ENCODE measurements around the gene MORN5.
A peak's percentile ranks its signal among the peaks of the same experiment; 100 is the strongest.

The MORN5 gene

DNA sequence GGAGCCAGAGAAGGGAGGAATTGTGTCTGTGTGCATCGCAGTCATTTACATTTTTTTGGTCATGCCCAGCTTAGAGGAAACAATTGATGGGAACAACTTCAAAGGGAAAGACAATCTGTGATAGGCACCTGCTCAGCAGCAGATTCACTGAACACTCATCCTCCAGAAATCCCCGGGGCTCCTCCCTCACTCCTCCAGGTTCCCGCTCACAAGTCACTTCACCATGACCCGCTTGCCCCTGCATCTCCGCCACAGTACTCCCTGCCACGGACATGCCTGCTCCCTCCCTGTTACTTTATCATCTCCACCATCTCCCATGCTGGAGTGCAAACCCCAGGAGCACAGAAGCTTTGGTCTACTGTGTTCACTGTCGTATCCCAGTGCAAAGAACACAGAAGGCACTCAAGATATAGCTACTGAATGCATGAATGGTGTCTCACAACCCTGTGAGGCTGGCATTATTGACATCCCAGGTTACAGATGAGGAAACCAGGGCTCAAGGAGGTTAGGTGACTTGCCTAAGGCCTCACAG, 52.8 kb downstream of the MORN5 start:
- no peak for DNase-seq (ENCODE audit: insufficient read length)
- no peak for FAIRE-seq
- no peak for TF ChIP-seq TAF1 (IDR thresholded peaks at IDR 0.05; ENCODE audit: borderline replicate concordance, low read depth, low read length)
- no peak for TF ChIP-seq POLR2AphosphoS5 (IDR thresholded peaks at IDR 0.05; ENCODE audit: low read depth, low read length)
- TF ChIP-seq POLR2A (IDR thresholded peaks at IDR 0.05; ENCODE audit: low read depth, low read length): no peak

GRCh38 chr9:122213102-122213588, 53.4 kb downstream of the MORN5 start:
- FAIRE-seq (no peak), DNase-seq (ENCODE audit: insufficient read length) (no peak)
- no peak for TF ChIP-seq POLR2A (IDR thresholded peaks at IDR 0.05; ENCODE audit: low read depth, low read length)
- no peak for TF ChIP-seq POLR2AphosphoS5 (IDR thresholded peaks at IDR 0.05; ENCODE audit: low read depth, low read length)
- TF ChIP-seq TAF1 (IDR thresholded peaks at IDR 0.05; ENCODE audit: borderline replicate concordance, low read depth, low read length): no peak

DNA sequence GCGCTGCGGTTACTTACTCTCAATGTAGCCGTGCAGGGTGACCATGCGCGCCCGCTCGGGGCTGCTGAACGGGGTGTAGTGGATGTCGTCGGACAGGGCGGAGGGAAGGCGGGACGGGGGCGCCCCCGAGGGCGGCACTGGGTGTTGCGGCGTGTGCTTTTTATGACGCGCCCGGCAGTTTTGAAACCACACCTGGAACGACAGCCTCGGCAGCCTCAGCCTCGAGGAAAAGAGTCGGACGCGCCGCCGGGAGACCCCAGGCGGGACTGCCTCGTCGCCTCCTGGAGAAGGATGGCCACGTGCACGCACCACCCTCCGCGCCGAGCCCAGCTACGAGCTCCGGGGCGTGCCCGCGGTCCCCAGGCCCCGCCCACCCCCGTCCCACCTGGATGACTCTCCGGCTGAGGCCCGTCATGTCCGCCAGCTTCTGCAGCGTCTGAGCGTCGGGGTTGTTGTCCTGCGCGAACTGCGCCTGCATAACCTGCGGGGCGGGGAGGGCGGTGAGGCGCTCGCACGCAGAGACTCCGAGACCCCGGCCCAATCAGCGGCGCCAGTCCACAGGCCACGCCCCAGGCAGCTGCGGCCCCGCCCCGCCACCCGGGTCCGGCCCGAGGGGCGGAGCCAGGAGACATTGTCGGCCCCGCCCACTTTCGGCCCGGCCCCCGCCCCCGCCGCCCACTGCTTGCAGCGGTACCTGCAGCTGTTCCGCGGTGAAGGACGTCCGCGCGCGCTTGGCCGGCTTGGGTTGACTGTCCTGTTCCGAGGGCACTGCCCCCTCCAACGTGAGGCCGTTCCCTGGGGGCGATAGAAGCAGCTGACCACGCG, 54.1 kb downstream of the MORN5 start:
- FAIRE-seq: no peak
- peak; percentile 71 for DNase-seq (ENCODE audit: insufficient read length)
- no peak for TF ChIP-seq POLR2AphosphoS5 (IDR thresholded peaks at IDR 0.05; ENCODE audit: low read depth, low read length)
- no peak for TF ChIP-seq TAF1 (IDR thresholded peaks at IDR 0.05; ENCODE audit: borderline replicate concordance, low read depth, low read length)
- TF ChIP-seq POLR2A (IDR thresholded peaks at IDR 0.05; ENCODE audit: low read depth, low read length): no peak

DNA sequence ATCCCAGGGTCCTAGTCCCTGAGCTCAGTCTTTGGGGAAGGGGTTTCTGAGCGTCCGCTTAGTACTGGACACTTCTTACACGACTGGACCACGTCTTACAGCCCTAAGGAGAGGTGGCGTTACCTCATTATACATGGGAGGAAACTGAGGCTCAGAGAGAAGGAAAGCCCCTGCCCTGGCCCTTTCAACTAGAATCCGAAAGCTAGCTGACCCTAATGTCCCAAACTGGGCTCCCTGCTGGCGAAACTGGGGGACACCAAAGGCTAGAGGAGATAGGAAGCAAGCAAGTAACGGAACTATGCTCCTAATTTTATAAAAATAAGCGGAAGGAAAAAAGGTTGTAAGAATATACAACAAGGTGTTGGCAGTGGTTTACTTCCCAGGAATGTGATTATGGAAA, 54.8 kb downstream of the MORN5 start:
- FAIRE-seq (no peak), DNase-seq (ENCODE audit: insufficient read length) (no peak)
- no peak for TF ChIP-seq TAF1 (IDR thresholded peaks at IDR 0.05; ENCODE audit: borderline replicate concordance, low read depth, low read length)
- TF ChIP-seq POLR2AphosphoS5 (IDR thresholded peaks at IDR 0.05; ENCODE audit: low read depth, low read length): no peak
- no peak for TF ChIP-seq POLR2A (IDR thresholded peaks at IDR 0.05; ENCODE audit: low read depth, low read length)

DNA sequence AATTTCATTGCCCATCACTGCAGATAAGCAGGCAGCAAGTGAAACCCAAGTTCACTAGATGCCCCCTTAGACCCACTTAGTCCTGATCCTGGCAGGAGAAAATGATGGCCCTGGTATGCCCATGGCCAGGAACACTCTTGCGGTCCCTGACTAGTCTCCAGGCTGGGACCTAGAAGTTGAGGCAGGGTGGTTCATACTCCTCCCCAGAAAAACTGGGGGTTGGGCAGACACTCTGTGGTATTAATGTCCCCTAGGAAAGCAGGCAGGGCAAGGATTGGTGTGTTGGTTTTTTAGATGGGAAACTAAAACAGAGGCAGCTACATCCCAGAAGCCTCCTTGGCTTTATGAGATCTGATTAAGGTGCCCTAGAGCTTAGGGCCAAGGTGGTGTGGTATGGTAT, 56.0 kb downstream of the MORN5 start:
- no peak for TF ChIP-seq POLR2A (IDR thresholded peaks at IDR 0.05; ENCODE audit: low read depth, low read length)
- no peak for TF ChIP-seq POLR2AphosphoS5 (IDR thresholded peaks at IDR 0.05; ENCODE audit: low read depth, low read length)
- no peak for TF ChIP-seq TAF1 (IDR thresholded peaks at IDR 0.05; ENCODE audit: borderline replicate concordance, low read depth, low read length)
- DNase-seq (ENCODE audit: insufficient read length): no peak
- FAIRE-seq: no peak

DNA sequence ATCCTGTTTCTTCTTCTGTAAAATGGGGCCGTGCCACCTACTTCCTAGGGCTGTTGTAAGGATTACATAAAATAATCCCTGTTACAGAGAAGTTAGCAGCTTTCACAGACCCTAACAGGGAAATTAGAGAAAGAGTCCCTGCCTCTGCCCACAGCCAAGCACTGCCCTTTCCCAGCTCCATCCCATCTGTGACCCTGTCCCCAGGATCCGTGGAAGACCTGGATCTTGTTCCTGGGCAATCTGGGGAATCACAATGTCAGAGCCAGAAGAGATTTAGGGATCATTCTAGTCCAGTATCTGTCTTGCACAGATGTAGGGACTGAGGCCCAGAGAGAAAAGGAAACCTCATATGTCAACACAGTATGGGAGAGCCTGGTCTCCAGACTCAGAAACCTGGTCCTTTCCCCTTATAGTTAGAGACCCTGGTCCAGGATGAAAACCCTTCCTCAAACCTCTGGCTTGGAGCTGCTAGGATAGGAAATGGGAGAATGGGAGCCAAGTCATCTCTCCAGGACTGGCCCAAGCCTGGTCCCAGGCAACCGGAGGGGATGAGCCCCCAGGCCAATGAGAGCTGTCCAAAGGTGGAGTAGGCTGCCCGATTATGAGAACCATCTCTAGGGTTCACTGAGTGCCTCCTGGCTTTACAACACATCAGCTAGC, 56.6 kb downstream of the MORN5 start:
- FAIRE-seq: no peak

GRCh38 chr9:122216798-122217418, 57.2 kb downstream of the MORN5 start:
- TF ChIP-seq TAF1 (IDR thresholded peaks at IDR 0.05; ENCODE audit: borderline replicate concordance, low read depth, low read length) (no peak), POLR2AphosphoS5 (IDR thresholded peaks at IDR 0.05; ENCODE audit: low read depth, low read length) (no peak), POLR2A (IDR thresholded peaks at IDR 0.05; ENCODE audit: low read depth, low read length) (no peak)
- DNase-seq (ENCODE audit: insufficient read length): no peak
- FAIRE-seq: no peak

More for the DNA sequence above, 56.6 kb downstream of the MORN5 start:
- no peak for DNase-seq (ENCODE audit: insufficient read length)
- TF ChIP-seq POLR2A (IDR thresholded peaks at IDR 0.05; ENCODE audit: low read depth, low read length) (no peak), POLR2AphosphoS5 (IDR thresholded peaks at IDR 0.05; ENCODE audit: low read depth, low read length) (no peak), TAF1 (IDR thresholded peaks at IDR 0.05; ENCODE audit: borderline replicate concordance, low read depth, low read length) (no peak)

DNA sequence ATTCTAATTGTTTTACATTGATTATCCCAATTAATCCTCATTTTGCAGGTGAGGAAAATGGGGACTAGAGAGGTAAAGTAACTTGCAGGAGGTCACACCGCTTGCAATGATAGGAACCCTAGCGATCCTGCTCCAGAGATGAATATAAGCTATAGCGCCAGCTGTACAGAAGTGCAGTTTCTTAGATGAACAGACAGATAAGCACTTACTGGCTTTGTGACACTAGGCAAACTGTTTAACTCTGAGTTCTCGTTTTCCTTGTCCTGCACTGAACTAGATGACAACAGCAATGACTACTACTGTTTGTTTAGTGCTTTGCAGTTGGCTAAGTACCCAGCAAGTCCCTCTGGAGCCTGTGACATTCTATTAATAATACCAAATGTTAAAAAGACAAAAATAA, 57.9 kb downstream of the MORN5 start:
- DNase-seq (ENCODE audit: insufficient read length): no peak
- no peak for FAIRE-seq
- TF ChIP-seq POLR2AphosphoS5 (IDR thresholded peaks at IDR 0.05; ENCODE audit: low read depth, low read length): no peak
- no peak for TF ChIP-seq TAF1 (IDR thresholded peaks at IDR 0.05; ENCODE audit: borderline replicate concordance, low read depth, low read length)
- no peak for TF ChIP-seq POLR2A (IDR thresholded peaks at IDR 0.05; ENCODE audit: low read depth, low read length)

DNA sequence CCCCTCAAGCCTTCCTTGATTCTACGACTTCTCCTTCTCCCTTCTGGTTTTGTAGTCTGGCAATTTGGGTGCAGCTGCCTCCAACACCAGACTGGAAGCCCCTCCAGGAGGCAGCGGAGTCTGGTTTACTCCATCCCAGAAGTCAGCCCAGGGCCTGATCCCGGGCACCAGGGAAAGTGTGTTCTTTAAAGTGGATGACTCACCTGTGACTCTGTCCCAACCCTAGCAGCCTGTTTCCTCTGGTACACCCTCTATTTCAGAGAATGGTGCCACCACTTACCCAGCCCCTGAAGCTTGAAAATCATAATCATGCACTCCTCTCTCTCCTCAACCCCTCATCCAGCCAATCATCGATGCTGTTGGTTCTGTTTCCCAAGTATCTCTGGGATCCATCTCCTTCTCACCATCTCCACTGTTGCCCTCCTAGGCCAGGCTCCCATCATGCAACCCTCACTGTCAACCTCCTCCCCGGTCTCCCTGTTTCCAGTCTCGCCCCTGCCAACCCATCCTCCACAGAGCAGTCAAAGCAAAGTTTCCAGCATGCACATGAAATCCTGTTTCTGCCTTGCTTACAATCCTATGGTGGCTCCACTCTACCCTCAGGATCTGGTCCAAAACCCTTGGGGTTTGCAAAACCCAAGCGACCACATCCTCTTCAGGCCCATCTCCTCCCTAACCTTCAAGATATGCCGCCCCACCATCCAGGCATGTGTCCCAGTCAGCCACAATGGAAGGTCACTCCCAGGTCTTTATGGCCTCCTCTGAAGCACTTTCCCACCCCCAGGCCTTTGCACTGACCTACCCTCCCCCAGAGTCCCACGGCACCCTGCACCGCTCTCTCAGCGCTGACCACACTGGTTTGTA, 58.6 kb downstream of the MORN5 start:
- DNase-seq (ENCODE audit: insufficient read length) (no peak), FAIRE-seq (no peak)
- TF ChIP-seq POLR2AphosphoS5 (IDR thresholded peaks at IDR 0.05; ENCODE audit: low read depth, low read length) (no peak), POLR2A (IDR thresholded peaks at IDR 0.05; ENCODE audit: low read depth, low read length) (no peak), TAF1 (IDR thresholded peaks at IDR 0.05; ENCODE audit: borderline replicate concordance, low read depth, low read length) (no peak)

DNA sequence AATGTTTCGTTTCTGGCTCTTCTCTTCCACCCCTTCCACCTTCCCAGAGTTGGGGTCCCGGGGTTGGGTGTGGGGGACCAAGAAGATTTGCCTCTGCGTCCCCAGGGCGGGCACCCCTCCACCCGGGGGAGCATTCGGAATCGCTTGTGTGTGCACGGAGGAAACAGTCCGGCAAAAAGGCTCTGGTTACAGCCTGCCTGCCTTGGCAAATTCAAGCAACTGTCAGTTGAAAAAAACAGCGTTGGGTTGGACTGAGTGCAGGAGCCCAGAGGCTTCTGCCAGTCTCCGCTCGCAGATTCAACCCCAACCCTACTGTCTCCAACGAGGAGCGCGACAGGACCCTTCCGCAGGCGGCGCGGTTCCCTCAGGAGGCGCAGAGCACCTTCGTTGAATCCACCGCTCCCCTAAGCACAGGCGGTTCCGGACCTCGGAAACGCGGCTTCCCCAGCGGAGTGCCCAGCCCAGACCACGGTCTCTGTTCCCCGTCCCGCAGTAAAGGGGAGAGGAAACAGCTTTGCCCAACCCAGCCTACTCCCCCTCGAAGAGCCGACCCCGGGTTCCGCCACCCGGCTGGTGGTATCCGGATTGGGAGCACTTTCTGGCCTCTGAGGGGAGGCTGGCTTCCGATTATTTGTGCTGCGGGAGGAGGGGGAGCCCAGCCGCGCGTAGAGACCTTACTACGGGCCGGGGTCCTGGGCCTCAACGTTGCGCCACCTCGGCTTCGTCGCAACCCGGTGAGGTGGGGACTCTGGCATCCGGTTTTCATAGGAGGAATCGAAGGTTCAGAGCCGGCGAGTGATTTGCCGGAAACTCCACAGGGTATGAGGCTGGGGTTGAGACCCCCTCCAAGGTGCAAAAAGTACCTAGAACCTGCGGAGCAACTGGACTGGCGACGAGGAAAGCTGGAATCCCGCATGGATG, 59.5 kb downstream of the MORN5 start:
- DNase-seq (ENCODE audit: insufficient read length) (no peak), FAIRE-seq (no peak)
- TF ChIP-seq POLR2A (IDR thresholded peaks at IDR 0.05; ENCODE audit: low read depth, low read length) (no peak), TAF1 (IDR thresholded peaks at IDR 0.05; ENCODE audit: borderline replicate concordance, low read depth, low read length) (no peak), POLR2AphosphoS5 (IDR thresholded peaks at IDR 0.05; ENCODE audit: low read depth, low read length) (no peak)
